ENCODE measurements around the gene CEMIP2.

- TF ChIP-seq CTCF (IDR thresholded peaks at IDR 0.05): no peak
- no peak for TF ChIP-seq POLR2AphosphoS5 (IDR thresholded peaks at IDR 0.05)
These were observed 119.9 kb downstream of the CEMIP2 start for GRCh38 chr9:71648453-71648852.

All from prostate gland (tissue), 2 donors.